Endometrial microvascular endothelial cells (primary cell): ENCODE data around the gene LRCH1. TPM values are rescaled to one million over a fixed set of nuclear protein-coding genes. Genes with fewer than 3 reads are reported as not detected.
"Not testable (repeated sequence)": the region's sequence is repeated elsewhere in the genome, so short reads cannot be mapped to it uniquely, and the experiment has no call there.

Experiments used
- in situ Hi-C: cut with HindIII; loops from 2 replicates; pipeline ENCODE4 v1.10.0; 2017; ENCODE audit warnings: low sequenced_read_pairs, low pct_unique_long_range_greater_than_20kb; ENCODE audit errors: inconsistent ontology term
- total RNA-seq: library from RNA; depleted of rRNA; stranded (reverse); fragments of >200 nt; gene quantifications from one replicate; pipeline ENCODE4 v1.2.3, GENCODE V29; 2015; ENCODE audit errors: inconsistent ontology term

Gene LRCH1
- total RNA-seq, 1 donor from 2014 or later = 13.2 TPM

DNA sequence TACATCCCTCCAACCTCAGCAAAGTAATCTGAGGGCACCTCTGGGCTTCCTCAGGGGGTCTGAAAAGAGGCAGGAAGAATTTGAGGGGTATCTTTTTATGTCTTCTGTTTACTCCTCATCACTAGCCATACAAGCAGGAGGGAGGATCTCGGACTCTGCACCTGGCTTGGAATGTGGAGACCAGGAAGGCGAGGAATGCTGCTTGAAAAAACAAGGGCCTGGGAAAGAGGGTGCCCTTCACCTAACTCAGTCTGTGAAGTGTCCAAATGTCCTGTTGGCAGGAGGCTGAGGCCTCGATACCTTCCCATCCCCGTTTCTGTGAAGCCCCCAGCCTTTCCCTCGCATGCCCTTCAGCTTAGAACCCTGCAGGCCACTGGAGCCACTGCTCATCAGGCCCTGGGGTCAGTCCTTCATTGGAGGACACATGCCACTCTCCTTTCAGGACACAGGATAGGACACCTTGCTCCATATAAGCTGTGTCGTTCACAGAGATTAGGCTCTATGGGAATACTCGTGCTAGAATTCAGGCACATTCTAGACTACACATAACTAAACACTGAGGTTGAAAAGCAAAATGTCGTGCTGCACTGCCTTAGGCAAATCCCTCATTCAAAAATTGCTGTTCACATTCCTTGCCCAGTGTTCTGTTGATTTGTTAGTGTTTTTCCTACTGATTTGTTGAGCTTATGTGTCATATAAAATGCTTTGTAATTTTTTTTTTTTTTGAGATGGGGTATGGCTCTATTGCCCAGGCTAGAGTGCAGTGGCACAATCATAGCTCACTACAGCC, 194.3 kb downstream of the LRCH1 start:
- in situ Hi-C loops = no loop called here

GRCh38 chr13:46748300-46748699, 195.3 kb downstream of the LRCH1 start:
- in situ Hi-C loops = no loop called here

DNA sequence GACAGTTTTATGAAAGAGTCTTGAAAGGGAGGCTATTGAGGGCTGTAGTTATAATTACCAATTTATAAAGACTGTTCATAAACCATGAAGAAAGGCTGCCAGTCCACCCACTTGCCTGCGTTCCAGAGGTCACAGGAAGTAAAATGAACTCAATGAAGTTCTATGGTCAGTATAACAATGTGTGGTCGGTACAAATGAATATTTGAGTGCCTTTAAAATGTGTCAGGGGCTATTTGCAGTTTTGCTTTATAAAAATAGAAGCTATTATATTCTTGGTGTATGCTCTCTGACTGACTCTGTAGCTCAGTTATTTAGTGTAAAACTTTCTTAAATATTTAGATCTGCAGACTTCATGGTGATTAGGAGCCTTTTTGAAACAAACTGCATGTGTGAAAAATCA, 197.0 kb downstream of the LRCH1 start:
- in situ Hi-C loops = no loop called here

- in situ Hi-C loops = no loop called here
Observed at GRCh38 chr13:46751811-46752635, 199.1 kb downstream of the LRCH1 start.

DNA sequence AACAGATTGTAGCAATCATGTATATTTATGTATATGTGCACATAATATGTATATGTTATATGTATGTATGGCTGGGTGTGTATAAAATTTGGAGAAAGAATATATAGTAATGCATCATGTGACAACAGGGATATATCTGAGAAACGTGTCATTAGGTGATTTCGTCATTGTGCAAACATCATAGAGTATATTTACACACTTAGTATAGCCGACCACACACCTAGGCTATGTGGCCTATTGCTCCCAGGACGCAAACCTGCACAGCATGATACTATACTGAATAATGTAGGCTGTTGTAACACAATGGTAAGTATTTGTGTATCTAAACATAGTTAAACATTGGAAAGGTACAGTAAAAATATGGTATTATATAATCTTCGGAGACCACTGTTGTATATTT, 200.2 kb downstream of the LRCH1 start:
- in situ Hi-C loops = no loop called here

DNA sequence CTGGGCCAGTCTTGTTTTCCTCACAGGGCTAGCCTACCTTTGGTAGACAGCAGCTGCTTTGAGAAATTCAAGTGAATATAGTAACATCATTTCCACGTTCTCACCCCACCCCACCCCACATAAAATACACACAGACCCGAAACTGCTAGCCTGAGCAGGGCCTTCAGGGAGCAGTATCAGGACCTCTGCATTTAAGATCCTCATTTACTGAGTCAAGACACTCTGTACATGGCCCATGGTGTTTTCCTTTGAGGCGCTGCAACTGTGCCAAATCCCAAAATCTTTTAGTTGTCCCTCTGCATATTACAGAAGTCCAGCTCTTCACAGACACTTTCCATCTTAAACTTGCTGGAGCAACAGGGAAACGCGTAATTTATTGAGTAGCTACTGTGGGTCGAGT, 200.9 kb downstream of the LRCH1 start:
- in situ Hi-C loops = no loop called here

- in situ Hi-C loops = no loop called here
Observed at GRCh38 chr13:46754812-46755211, 201.8 kb downstream of the LRCH1 start.

GRCh38 chr13:46755508-46755907, 202.5 kb downstream of the LRCH1 start:
- in situ Hi-C loops = not testable (repeated sequence)

DNA sequence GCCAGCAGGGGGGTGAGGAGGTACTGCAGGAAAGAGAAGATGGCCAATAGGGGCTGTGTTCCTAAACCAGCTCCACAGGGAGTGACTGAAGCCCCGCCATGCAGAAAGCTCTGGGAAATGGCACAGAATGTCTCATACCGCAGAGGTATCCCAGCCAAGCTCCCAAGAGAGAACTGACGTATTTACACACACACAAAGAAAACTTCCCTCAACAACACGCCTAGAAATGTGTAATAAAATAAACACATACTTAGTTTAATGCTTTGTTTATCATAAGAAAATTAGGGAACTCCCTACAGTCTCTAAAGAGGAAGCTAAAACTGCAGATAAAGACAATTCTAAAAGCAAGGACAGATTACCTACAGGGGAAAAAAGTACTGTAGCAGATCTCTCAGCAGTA, 204.0 kb downstream of the LRCH1 start:
- in situ Hi-C loops = no loop called here

- in situ Hi-C loops = no loop called here
Observed at GRCh38 chr13:46757640-46758039, 204.7 kb downstream of the LRCH1 start.

GRCh38 chr13:46759846-46760245, 206.9 kb downstream of the LRCH1 start:
- in situ Hi-C loops = no loop called here

DNA sequence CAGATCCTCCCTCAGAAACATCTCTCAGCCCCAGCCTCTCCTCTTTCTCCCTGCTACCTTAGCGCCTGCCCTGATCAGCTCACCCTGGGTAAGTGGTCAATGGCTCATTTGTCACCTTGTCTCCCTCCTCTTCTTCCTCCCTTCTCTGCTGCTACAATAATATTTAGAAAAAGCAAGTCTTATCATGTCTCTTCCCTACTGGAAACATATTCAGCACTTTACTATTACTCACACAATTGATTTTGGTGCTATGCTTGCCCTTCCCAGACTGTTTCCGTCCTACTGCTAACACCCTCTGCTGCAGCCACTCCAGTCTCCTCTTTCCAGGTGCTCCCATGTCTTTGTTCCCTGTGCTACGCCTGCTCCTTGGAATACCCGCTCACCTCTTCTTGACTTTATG, 208.2 kb downstream of the LRCH1 start:
- in situ Hi-C loops = no loop called here

GRCh38 chr13:46761866-46762265, 208.9 kb downstream of the LRCH1 start:
- in situ Hi-C loops = no loop called here

- in situ Hi-C loops = not testable (repeated sequence)
Observed at GRCh38 chr13:46769925-46770324, 217.0 kb downstream of the LRCH1 start.

GRCh38 chr13:46771693-46772092, 218.7 kb downstream of the LRCH1 start:
- in situ Hi-C loops = no loop called here

- in situ Hi-C loops = no loop called here
Observed at GRCh38 chr13:46773541-46773940, 220.6 kb downstream of the LRCH1 start.

DNA sequence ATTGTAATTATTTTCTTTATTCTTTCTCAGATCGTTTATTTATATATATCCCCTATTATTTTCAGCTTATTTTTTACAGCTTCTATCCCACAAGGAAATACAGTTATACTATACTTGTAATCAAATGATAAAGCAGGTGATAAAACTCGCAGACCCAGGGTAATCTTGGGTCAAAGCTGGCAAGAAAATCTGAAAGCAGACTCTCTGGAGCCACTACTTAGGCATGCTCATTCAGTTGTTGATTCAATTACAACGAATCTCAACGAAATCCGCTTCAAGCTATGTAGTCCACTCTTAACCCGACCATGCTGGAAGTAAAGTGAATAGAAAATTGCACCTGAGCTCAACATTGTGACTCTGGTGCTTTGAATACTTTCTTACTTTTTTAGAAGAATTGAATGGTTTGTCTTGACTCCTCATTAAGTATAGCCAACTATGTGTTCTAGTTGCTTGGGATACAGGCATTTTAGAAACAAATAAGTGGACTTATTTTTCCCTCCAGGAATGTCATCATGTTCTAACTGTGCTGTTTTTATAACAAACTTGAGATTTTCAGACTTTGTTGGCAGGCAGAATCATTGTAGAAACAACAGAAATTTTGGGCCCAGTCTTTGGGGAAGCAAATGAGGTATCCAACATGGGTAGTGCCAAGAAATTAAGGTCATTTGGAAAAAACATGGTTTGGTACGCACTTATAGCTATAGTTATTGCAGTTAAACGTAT, 222.6 kb downstream of the LRCH1 start:
- in situ Hi-C loops = no loop called here

DNA sequence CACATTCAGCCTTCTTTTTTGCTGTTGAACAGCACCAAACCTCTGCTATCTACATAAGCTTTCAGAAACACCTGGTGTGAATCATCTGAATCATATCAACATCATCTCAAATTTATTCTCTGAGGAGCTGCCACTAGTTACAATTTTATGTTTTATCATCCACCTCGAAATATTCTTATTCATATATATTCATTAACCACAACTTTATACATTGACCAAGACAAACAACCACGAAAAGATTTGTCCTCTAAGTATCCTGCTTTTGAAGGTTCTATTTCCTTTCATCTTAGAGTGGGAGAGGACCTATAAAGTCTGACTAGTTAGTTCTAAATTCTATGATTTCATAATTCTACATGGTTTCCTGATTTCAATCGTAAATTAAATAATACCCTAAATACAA, 225.1 kb downstream of the LRCH1 start:
- in situ Hi-C loops = no loop called here

DNA sequence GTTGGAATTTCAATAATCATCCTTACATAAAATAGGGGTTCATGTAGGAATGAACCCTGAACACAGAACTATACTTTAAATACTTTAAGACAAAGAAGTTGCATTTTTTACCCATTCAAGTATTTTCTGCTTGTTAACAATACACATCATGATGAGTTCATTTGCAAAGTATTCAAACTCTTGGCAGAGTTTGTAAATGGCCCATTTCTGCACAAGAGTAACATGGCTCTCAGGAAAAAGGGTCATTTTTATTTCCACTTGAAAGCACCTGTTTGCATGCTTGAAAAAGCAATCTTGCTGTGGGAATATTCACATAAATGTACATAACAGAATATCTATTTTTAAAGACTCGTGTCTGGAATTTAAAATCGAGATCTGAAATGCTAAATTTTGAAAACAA, 225.9 kb downstream of the LRCH1 start:
- in situ Hi-C loops = no loop called here

DNA sequence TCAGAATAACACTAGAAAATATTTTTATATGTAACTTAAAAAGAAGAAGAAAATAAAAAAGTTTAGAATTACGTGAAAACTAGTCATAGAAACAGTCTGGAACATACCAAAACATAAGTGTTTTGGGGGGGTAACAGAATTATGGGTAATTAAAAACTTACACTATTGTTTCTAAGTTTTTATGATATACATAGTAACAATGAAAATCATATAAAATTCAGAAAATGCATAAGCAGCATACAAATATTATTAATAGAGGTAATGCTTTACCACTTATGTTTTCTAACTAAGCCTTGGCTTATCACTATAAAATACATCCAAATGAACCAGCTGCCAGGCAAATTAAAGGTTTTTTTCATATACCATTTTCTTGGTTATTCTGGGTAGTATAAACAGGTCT, 229.1 kb downstream of the LRCH1 start:
- in situ Hi-C loops = no loop called here
